WI38 (cell line): Measurements from ENCODE around the gene RRAD.

ENCODE experiments used
- H3K4me3 ChIP-seq: 2 replicates; pipeline ENCODE4 v1.5.1; 2011; ENCODE audit warnings: low read depth, mild to moderate bottlenecking, control low read depth, low read length
- CTCF ChIP-seq: IDR thresholded peaks from 2 replicates; pipeline ENCODE4 v1.5.1; 2012; ENCODE audit warnings: low read depth, mild to moderate bottlenecking, control low read depth, low read length

Gene RRAD

GRCh38 chr16:66895689-66895979 lies 29.7 kb downstream of the RRAD start:
- TF ChIP-seq CTCF: no peak
- H3K4me3 ChIP-seq: no peak overlapping the region

GRCh38 chr16:66894948-66895688 lies 30.2 kb downstream of the RRAD start:
- no peak overlapping the region for H3K4me3 ChIP-seq
- TF ChIP-seq CTCF: peak; percentile 90

- no peak overlapping the region for H3K4me3 ChIP-seq
- no peak for TF ChIP-seq CTCF
Observed at GRCh38 chr16:66894055-66894454, 31.3 kb downstream of the RRAD start.

- no peak for TF ChIP-seq CTCF
- no peak overlapping the region for H3K4me3 ChIP-seq
Observed at GRCh38 chr16:66891797-66892196, 33.5 kb downstream of the RRAD start.

- no peak overlapping the region for H3K4me3 ChIP-seq
- TF ChIP-seq CTCF: no peak
Observed at GRCh38 chr16:66891360-66891759, 34.0 kb downstream of the RRAD start.

GRCh38 chr16:66890799-66891198 lies 34.5 kb downstream of the RRAD start:
- no peak for TF ChIP-seq CTCF
- H3K4me3 ChIP-seq: no peak overlapping the region

GRCh38 chr16:66889622-66890021 lies 35.7 kb downstream of the RRAD start:
- TF ChIP-seq CTCF: no peak
- no peak overlapping the region for H3K4me3 ChIP-seq
